ENCODE data around the gene RAD9A. TPM values are rescaled to one million over a fixed set of nuclear protein-coding genes. Genes with fewer than 3 reads are reported as not detected.

Gene RAD9A
- total RNA-seq, 2 donors from 2014 or later = 32.0 to 37.5 TPM

GRCh38 chr11:67376063-67376820, 15.5 kb upstream of the RAD9A start:
- peaks cover 15% of the 10 kb centered on the region for H3K4me1 Mint-ChIP-seq
- H3K27ac Mint-ChIP-seq = no peak overlapping the region
- ATAC-seq (replicated peaks) = no peak
- H3K4me3 Mint-ChIP-seq = no peak overlapping the region
- no peaks in the 10 kb centered on the region for H3K9me3 Mint-ChIP-seq
- peaks cover 5% of the 10 kb centered on the region for H3K27me3 Mint-ChIP-seq
- no peaks in the 10 kb centered on the region for H3K36me3 Mint-ChIP-seq (ENCODE audit: low read depth)

- ATAC-seq (replicated peaks) = no peak
- Mint-ChIP-seq H3K4me1 (peaks cover 8% of the 10 kb centered on the region), H3K36me3 (ENCODE audit: low read depth) (no peaks in the 10 kb centered on the region), H3K27ac (no peak overlapping the region), H3K4me3 (no peak overlapping the region), H3K27me3 (no peaks in the 10 kb centered on the region), H3K9me3 (no peaks in the 10 kb centered on the region)
Observed at GRCh38 chr11:67376873-67377808, 14.6 kb upstream of the RAD9A start.

- Mint-ChIP-seq H3K36me3 (ENCODE audit: low read depth) (no peaks in the 10 kb centered on the region), H3K27me3 (no peaks in the 10 kb centered on the region), H3K9me3 (no peaks in the 10 kb centered on the region), H3K27ac (peak overlapping the region; percentile 7), H3K4me1 (peaks cover 13% of the 10 kb centered on the region), H3K4me3 (no peak overlapping the region)
- ATAC-seq (replicated peaks) = no peak
Observed at GRCh38 chr11:67378544-67378943, 13.2 kb upstream of the RAD9A start.

- H3K27me3 Mint-ChIP-seq = no peaks in the 10 kb centered on the region
- H3K4me3 Mint-ChIP-seq = no peak overlapping the region
- no peaks in the 10 kb centered on the region for H3K9me3 Mint-ChIP-seq
- peaks cover 7% of the 10 kb centered on the region for H3K4me1 Mint-ChIP-seq
- peak overlapping the region; percentile 7 for H3K27ac Mint-ChIP-seq
- no peak for ATAC-seq (replicated peaks)
- no peaks in the 10 kb centered on the region for H3K36me3 Mint-ChIP-seq (ENCODE audit: low read depth)
Observed at GRCh38 chr11:67379061-67380058, 12.4 kb upstream of the RAD9A start.

- H3K4me3 Mint-ChIP-seq = no peak overlapping the region
- no peaks in the 10 kb centered on the region for H3K27me3 Mint-ChIP-seq
- H3K9me3 Mint-ChIP-seq = no peaks in the 10 kb centered on the region
- H3K36me3 Mint-ChIP-seq (ENCODE audit: low read depth) = no peaks in the 10 kb centered on the region
- no peak for ATAC-seq (replicated peaks)
- no peak overlapping the region for H3K27ac Mint-ChIP-seq
- H3K4me1 Mint-ChIP-seq = peaks cover 5% of the 10 kb centered on the region
Observed at GRCh38 chr11:67381244-67381972, 10.4 kb upstream of the RAD9A start.

- ATAC-seq (replicated peaks) = peak; percentile 97
- peak overlapping the region; percentile 6 for H3K27ac Mint-ChIP-seq
- no peaks in the 10 kb centered on the region for H3K27me3 Mint-ChIP-seq
- no peaks in the 10 kb centered on the region for H3K9me3 Mint-ChIP-seq
- H3K4me3 Mint-ChIP-seq = no peak overlapping the region
- H3K4me1 Mint-ChIP-seq = peaks cover 5% of the 10 kb centered on the region
- H3K36me3 Mint-ChIP-seq (ENCODE audit: low read depth) = no peaks in the 10 kb centered on the region
Observed at GRCh38 chr11:67382276-67383136, 9.3 kb upstream of the RAD9A start.

GRCh38 chr11:67384851-67385366, 6.9 kb upstream of the RAD9A start:
- Mint-ChIP-seq H3K4me3 (no peak overlapping the region), H3K4me1 (peaks cover 15% of the 10 kb centered on the region), H3K27me3 (no peaks in the 10 kb centered on the region), H3K27ac (no peak overlapping the region), H3K9me3 (no peaks in the 10 kb centered on the region), H3K36me3 (ENCODE audit: low read depth) (no peaks in the 10 kb centered on the region)
- ATAC-seq (replicated peaks) = no peak

GRCh38 chr11:67387069-67387468, 4.7 kb upstream of the RAD9A start:
- Mint-ChIP-seq H3K9me3 (no peaks in the 10 kb centered on the region), H3K36me3 (ENCODE audit: low read depth) (no peaks in the 10 kb centered on the region), H3K27ac (no peak overlapping the region), H3K4me3 (no peak overlapping the region), H3K4me1 (peaks cover 15% of the 10 kb centered on the region), H3K27me3 (no peaks in the 10 kb centered on the region)
- no peak for ATAC-seq (replicated peaks)

GRCh38 chr11:67387518-67387917, 4.3 kb upstream of the RAD9A start:
- Mint-ChIP-seq H3K4me1 (peaks cover 13% of the 10 kb centered on the region), H3K27ac (no peak overlapping the region), H3K9me3 (no peaks in the 10 kb centered on the region), H3K4me3 (no peak overlapping the region), H3K36me3 (ENCODE audit: low read depth) (peaks cover 4% of the 10 kb centered on the region), H3K27me3 (no peaks in the 10 kb centered on the region)
- ATAC-seq (replicated peaks) = no peak

GRCh38 chr11:67389477-67389876, 2.3 kb upstream of the RAD9A start:
- H3K4me1 Mint-ChIP-seq = peaks cover 15% of the 10 kb centered on the region
- peak overlapping the region; percentile 74 for H3K27ac Mint-ChIP-seq
- peak; percentile 58 for ATAC-seq (replicated peaks)

GRCh38 chr11:67390947-67391303, 861 bp upstream of the RAD9A start:
- ATAC-seq (replicated peaks) = no peak
- H3K4me1 Mint-ChIP-seq = peaks cover 15% of the 10 kb centered on the region

More at GRCh38 chr11:67389477-67389876, 2.3 kb upstream of the RAD9A start:
- H3K36me3 Mint-ChIP-seq (ENCODE audit: low read depth) = peaks cover 18% of the 10 kb centered on the region
- H3K27me3 Mint-ChIP-seq = no peaks in the 10 kb centered on the region
- H3K4me3 Mint-ChIP-seq = peak overlapping the region; percentile 70
- no peaks in the 10 kb centered on the region for H3K9me3 Mint-ChIP-seq

GRCh38 chr11:67392183-67392715, 463 bp downstream of the RAD9A start:
- Mint-ChIP-seq H3K4me1 (peaks cover 19% of the 10 kb centered on the region), H3K4me3 (peak overlapping the region; percentile 89), H3K27ac (peak overlapping the region; percentile 86), H3K9me3 (no peaks in the 10 kb centered on the region), H3K36me3 (ENCODE audit: low read depth) (peaks cover 40% of the 10 kb centered on the region), H3K27me3 (no peaks in the 10 kb centered on the region)
- ATAC-seq (replicated peaks) = peak; percentile 23

More at GRCh38 chr11:67390947-67391303, 861 bp upstream of the RAD9A start:
- Mint-ChIP-seq H3K4me3 (peak overlapping the region; percentile 89), H3K27ac (peak overlapping the region; percentile 88), H3K36me3 (ENCODE audit: low read depth) (peaks cover 27% of the 10 kb centered on the region), H3K9me3 (no peaks in the 10 kb centered on the region), H3K27me3 (no peaks in the 10 kb centered on the region)
